HCT116 (cell line): Measurements from ENCODE around the gene HIF1A.

ENCODE experiments used
- EZH2 ChIP-seq: fragments of 200-600 bp; sonication (generic); IDR thresholded peaks from 2 replicates; pipeline ENCODE4 v1.6.1; 2017; ENCODE audit warnings: antibody characterized with exemption, mixed run types
- JUND ChIP-seq: IDR thresholded peaks from 2 replicates; pipeline ENCODE4 v1.6.1; 2012
- POLR2A ChIP-seq: IDR thresholded peaks from 2 replicates; pipeline ENCODE4 v1.7.0; 2011; ENCODE audit warnings: borderline replicate concordance; ENCODE audit not compliant: insufficient read depth, insufficient read length; ENCODE audit errors: extremely low read depth
- TF ChIP-seq, protein P1 (sequence below), 3 experiments: fragments of 200-600 bp in 1 of 3; sonication (generic) in 1 of 3; IDR thresholded peaks in 2 of 3; conservative IDR thresholded peaks in 1 of 3; 2 replicates each; pipeline ENCODE4 v1.5.1; 2012 to 2017; ENCODE audit warnings: low read depth in 2 of 3, low read length in 2 of 3, antibody characterized with exemption in 1 of 3, borderline replicate concordance in 1 of 3, control low read depth in 1 of 3, mild to moderate bottlenecking in 1 of 3, mixed read lengths in 1 of 3, mixed run types in 1 of 3, moderate library complexity in 1 of 3; ENCODE audit not compliant: insufficient read depth in 1 of 3
- TF ChIP-seq, protein P2 (sequence below): IDR thresholded peaks from 2 replicates; pipeline ENCODE4 v1.6.1; 2012; ENCODE audit warnings: low read depth

DNA sequence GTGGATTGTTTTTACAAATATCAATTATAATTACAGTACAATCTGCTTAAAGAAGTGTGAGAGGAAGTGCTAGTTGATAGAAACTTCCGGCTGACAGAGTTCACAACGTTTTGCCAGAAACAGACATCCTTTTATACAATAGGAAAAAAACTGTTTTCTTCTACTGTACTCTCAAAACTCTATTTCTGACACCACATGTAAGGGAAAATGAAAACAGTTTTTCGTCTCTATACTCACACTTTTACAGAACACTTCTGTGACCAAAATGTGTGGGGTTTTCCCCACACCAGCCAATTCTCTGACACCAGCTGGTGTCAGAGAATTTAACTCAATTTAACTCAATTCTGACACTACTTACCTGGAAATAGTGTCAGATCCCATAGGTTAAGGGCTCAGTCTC is 24.2 kb upstream of the HIF1A start:
- TF ChIP-seq, protein P1, sequence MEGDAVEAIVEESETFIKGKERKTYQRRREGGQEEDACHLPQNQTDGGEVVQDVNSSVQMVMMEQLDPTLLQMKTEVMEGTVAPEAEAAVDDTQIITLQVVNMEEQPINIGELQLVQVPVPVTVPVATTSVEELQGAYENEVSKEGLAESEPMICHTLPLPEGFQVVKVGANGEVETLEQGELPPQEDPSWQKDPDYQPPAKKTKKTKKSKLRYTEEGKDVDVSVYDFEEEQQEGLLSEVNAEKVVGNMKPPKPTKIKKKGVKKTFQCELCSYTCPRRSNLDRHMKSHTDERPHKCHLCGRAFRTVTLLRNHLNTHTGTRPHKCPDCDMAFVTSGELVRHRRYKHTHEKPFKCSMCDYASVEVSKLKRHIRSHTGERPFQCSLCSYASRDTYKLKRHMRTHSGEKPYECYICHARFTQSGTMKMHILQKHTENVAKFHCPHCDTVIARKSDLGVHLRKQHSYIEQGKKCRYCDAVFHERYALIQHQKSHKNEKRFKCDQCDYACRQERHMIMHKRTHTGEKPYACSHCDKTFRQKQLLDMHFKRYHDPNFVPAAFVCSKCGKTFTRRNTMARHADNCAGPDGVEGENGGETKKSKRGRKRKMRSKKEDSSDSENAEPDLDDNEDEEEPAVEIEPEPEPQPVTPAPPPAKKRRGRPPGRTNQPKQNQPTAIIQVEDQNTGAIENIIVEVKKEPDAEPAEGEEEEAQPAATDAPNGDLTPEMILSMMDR (IDR thresholded peaks at IDR 0.05 in 2 of 3, conservative IDR thresholded peaks at IDR 0.05 in 1 of 3; ENCODE audit: borderline replicate concordance in 1 of 3, insufficient read depth in 1 of 3, low read depth in 2 of 3, low read length in 2 of 3) = no peak
- TF ChIP-seq EZH2 (no peak), POLR2A (no peak), JUND (no peak)
- TF ChIP-seq, protein P2, sequence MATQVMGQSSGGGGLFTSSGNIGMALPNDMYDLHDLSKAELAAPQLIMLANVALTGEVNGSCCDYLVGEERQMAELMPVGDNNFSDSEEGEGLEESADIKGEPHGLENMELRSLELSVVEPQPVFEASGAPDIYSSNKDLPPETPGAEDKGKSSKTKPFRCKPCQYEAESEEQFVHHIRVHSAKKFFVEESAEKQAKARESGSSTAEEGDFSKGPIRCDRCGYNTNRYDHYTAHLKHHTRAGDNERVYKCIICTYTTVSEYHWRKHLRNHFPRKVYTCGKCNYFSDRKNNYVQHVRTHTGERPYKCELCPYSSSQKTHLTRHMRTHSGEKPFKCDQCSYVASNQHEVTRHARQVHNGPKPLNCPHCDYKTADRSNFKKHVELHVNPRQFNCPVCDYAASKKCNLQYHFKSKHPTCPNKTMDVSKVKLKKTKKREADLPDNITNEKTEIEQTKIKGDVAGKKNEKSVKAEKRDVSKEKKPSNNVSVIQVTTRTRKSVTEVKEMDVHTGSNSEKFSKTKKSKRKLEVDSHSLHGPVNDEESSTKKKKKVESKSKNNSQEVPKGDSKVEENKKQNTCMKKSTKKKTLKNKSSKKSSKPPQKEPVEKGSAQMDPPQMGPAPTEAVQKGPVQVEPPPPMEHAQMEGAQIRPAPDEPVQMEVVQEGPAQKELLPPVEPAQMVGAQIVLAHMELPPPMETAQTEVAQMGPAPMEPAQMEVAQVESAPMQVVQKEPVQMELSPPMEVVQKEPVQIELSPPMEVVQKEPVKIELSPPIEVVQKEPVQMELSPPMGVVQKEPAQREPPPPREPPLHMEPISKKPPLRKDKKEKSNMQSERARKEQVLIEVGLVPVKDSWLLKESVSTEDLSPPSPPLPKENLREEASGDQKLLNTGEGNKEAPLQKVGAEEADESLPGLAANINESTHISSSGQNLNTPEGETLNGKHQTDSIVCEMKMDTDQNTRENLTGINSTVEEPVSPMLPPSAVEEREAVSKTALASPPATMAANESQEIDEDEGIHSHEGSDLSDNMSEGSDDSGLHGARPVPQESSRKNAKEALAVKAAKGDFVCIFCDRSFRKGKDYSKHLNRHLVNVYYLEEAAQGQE = no peak
